GM21737 (cell line): Measurements from ENCODE around the gene CNTLN.
"Not testable (repeated sequence)": the region's sequence is repeated elsewhere in the genome, so short reads cannot be mapped to it uniquely, and the experiment has no call there.

Experiments
- ATAC-seq: cut with Tn5 transposase; IDR thresholded peaks from one replicate; pipeline ENCODE4 v1.9.1; 2021; ENCODE audit warnings: mild to moderate bottlenecking, moderate library complexity; ENCODE audit not compliant: unreplicated experiment

The CNTLN gene

GRCh38 chr9:17488662-17489061, 353.8 kb downstream of the CNTLN start:
- no peak for ATAC-seq

GRCh38 chr9:17490110-17490509, 355.3 kb downstream of the CNTLN start:
- ATAC-seq = no peak

- ATAC-seq = no peak
Observed at GRCh38 chr9:17491780-17492179, 356.9 kb downstream of the CNTLN start.

- ATAC-seq = no peak
Observed at GRCh38 chr9:17503196-17503595, 368.4 kb downstream of the CNTLN start.

GRCh38 chr9:17509151-17509550, 374.3 kb downstream of the CNTLN start:
- no peak for ATAC-seq

- no peak for ATAC-seq
Observed at GRCh38 chr9:17509701-17510100, 374.9 kb downstream of the CNTLN start.

- no peak for ATAC-seq
Observed at GRCh38 chr9:17519761-17520160, 384.9 kb downstream of the CNTLN start.

DNA sequence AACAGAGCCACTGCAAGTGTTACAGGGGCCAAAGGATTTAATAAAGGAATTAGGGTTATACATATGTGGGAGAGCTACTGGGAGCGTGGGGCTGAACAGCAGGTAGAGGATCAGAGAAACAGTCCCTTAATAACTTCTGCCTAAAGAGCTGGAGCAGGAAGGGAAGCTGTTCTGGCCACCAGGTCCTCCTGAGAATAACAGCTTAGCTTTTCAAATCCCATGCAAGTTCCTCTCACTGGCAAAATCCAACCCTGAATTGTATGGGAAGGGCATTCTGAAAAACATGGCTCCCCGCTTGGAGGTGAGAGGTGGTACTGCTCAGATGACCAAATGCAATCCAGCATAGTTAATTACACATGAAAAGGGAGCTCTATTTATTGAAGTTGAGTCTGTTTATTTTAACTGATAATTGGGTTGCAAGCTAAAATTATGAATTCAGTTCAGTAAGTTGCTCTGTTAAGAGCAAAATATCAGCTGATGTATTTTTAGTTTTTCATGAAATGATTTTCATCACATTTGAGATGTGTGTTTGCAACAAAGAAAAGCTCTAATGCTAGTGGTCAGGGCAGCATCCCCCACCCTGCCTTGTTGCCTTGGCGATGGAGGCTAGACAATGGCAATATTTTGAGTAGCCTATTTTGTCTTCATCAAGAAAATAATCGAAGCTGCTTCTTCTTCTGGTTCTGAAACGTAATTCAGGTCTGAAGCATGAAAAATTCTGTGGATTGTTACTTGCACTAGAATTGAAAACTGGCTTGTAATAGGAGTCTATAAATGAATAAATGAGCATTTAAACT, 385.6 kb downstream of the CNTLN start:
- ATAC-seq = no peak

- ATAC-seq = no peak
Observed at GRCh38 chr9:17521100-17521855, 386.4 kb downstream of the CNTLN start.

- ATAC-seq = not testable (repeated sequence)
Observed at GRCh38 chr9:17526726-17527125, 391.9 kb downstream of the CNTLN start.

DNA sequence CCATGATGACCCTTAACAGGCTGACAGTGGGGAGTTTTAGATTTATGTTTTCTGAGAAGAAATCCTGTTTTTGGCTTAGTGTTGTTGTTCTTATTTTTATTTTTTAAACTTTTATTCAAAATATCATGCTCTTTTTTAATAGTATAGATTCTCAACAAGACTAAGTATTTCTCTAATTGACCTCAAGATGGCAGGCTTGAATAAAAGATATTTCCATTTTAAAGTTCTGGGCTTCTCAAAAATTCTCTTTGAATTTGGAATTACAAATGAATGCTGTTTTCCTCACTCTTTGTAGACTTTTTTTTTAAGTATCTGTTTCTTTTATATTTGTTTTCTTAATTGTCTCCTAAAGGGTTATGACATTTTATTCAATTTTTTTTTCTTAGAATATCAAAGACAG, 394.0 kb downstream of the CNTLN start:
- ATAC-seq = no peak

- no peak for ATAC-seq
Observed at GRCh38 chr9:17531642-17532254, 396.9 kb downstream of the CNTLN start.

DNA sequence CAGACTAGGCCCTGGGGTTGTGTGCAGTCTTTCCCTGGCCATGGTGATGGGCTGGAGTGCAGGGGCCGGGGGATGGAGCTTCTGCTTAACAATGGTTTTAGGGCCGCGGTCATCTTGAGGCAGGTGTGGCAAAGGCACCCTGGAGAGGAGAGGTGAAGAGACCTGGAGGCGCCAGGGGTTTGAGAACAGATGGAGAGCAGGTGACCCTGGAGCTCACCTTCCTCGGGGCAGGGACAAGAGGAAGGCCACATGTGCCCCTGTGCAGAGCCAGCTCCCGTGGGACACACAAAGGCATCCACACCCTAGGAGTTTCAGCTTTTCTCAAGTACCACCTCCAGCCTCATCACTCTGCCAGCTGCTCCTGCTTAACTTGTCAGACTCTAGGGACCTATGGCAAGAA, 397.6 kb downstream of the CNTLN start:
- no peak for ATAC-seq

- ATAC-seq = no peak
Observed at GRCh38 chr9:17535176-17535575, 400.3 kb downstream of the CNTLN start.

DNA sequence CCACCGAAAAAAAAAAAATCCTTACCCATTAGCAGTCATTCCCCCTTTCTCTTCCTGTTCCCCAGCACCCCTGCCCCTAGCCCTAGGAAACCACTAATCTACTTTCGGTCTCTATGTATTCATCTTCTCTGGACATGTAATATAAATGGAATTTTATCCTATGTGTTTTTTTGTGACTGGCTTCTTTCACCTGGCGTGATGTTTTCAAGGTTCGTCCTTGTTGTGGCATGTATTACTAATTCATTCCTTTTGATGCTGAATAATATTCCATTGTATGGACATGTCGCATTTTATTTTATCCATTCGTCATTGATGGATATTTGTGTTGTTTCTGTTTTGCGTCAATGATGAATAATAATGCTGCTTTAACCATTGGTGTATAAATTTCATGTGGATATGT, 401.2 kb downstream of the CNTLN start:
- no peak for ATAC-seq

DNA sequence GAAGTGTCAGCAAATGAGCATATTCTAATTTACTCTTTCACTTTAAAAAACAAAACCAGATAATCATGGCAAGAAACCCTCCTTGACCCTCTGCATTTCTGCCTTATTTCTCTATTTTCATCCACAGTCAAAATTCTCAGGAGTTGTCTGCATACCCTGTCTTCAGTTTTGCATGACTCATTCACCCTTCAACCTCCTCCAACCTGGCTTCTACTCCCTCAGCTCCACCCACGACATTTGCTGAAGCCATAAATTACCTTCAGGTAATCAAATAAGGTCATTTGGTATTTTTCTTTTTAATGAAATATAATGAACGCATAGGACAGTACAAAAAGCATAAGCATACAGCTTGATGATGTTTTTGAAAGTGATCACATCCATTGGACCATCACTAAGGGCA, 416.2 kb downstream of the CNTLN start:
- ATAC-seq = no peak
